ENCODE results near the gene HMX2.
"Not testable (repeated sequence)": the region's sequence is repeated elsewhere in the genome, so short reads cannot be mapped to it uniquely, and the experiment has no call there.

Gene HMX2

GRCh38 chr10:123178390-123178789 lies 30.5 kb downstream of the HMX2 start:
- FAIRE-seq; DNase-seq (ENCODE audit: extremely low spot score, insufficient read length, low read depth): not testable (repeated sequence)

- no peak for FAIRE-seq
Measured at GRCh38 chr10:123180101-123181090, 32.5 kb downstream of the HMX2 start.

GRCh38 chr10:123183724-123184123 lies 35.8 kb downstream of the HMX2 start:
- DNase-seq (ENCODE audit: extremely low spot score, insufficient read length, low read depth): no peak

More at GRCh38 chr10:123180101-123181090, 32.5 kb downstream of the HMX2 start:
- no peak for DNase-seq (ENCODE audit: extremely low spot score, insufficient read length, low read depth)

GRCh38 chr10:123187781-123188180 lies 39.8 kb downstream of the HMX2 start:
- FAIRE-seq: no peak
- no peak for DNase-seq (ENCODE audit: extremely low spot score, insufficient read length, low read depth)

More at GRCh38 chr10:123183724-123184123, 35.8 kb downstream of the HMX2 start:
- FAIRE-seq: no peak

GRCh38 chr10:123191886-123192285 lies 44.0 kb downstream of the HMX2 start:
- no peak for DNase-seq (ENCODE audit: extremely low spot score, insufficient read length, low read depth)
- no peak for FAIRE-seq

GRCh38 chr10:123194056-123194455 lies 46.1 kb downstream of the HMX2 start:
- DNase-seq (ENCODE audit: extremely low spot score, insufficient read length, low read depth) (no peak), FAIRE-seq (no peak)

All from GM18507 (cell line).